ENCODE data around the gene EEA1. TPM values are rescaled to one million over a fixed set of nuclear protein-coding genes. Genes with fewer than 3 reads are reported as not detected.

EEA1 gene
- total and polyA plus RNA-seq, 2 donors (not counting 1 experiment from before 2014, with no cell fraction given) = 25.6 to 46.4 TPM

DNA sequence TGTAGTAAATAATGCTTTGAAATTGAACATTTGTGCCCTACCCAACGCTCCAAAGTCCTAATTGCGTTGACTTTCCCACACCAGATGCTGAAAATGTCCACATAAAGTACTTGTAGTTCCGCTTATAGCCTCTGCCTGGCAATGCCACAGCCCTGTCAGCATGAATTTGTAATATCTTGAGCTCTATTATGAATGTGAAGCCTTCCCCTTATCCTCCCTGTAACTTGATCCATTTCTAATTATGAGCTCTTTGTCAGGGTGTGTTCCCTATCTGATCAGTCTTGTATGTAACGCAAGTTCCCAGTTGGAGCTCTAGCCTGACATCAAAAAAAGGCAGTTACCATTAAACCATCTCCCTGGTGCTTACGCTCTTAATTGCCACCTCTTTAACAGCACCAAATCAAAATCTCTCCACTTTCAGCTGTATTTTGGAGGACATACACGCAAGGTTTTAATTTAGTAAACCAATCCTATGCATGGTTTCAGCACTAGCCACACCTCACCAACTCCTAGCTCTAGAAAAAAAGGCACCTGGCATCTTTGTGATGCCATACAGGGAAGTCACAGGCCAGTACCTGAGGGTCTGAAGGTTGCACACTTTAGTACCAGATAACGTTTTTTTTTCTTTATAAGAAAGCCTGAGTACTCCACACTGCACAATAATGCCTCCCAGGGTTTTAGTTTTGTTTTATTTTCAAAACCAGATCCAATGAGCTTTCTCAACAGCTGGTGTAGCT is 69.3 kb downstream of the EEA1 start:
- no peaks in the 10 kb centered on the region for H3K9me3 ChIP-seq (ENCODE audit: control insufficient read depth, insufficient read depth, low read depth, low read length)
- H2AFZ ChIP-seq (ENCODE audit: low read length) = no peak overlapping the region
- no peaks in the 10 kb centered on the region for H3K36me3 ChIP-seq (ENCODE audit: control insufficient read depth, insufficient read depth, low read length)
- H3K4me3 ChIP-seq (replicated peaks in 1 of 4; ENCODE audit: control extremely low read depth in 1 of 4, insufficient read depth in 1 of 4, low read depth in 3 of 4, low read length in 4 of 4) = no peak overlapping the region
- H3K27ac ChIP-seq (ENCODE audit: insufficient read depth, low read length) = no peak overlapping the region
- no peak for TF ChIP-seq EZH2 (IDR thresholded peaks at IDR 0.05; ENCODE audit: low read length, missing control alignments)
- TF ChIP-seq, protein P1, sequence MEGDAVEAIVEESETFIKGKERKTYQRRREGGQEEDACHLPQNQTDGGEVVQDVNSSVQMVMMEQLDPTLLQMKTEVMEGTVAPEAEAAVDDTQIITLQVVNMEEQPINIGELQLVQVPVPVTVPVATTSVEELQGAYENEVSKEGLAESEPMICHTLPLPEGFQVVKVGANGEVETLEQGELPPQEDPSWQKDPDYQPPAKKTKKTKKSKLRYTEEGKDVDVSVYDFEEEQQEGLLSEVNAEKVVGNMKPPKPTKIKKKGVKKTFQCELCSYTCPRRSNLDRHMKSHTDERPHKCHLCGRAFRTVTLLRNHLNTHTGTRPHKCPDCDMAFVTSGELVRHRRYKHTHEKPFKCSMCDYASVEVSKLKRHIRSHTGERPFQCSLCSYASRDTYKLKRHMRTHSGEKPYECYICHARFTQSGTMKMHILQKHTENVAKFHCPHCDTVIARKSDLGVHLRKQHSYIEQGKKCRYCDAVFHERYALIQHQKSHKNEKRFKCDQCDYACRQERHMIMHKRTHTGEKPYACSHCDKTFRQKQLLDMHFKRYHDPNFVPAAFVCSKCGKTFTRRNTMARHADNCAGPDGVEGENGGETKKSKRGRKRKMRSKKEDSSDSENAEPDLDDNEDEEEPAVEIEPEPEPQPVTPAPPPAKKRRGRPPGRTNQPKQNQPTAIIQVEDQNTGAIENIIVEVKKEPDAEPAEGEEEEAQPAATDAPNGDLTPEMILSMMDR (conservative IDR thresholded peaks at IDR 0.05 in 1 of 2, IDR thresholded peaks at IDR 0.05 in 1 of 2; ENCODE audit: low read depth in 1 of 2, low read length in 2 of 2) = no peak
- no peaks in the 10 kb centered on the region for H3K27me3 ChIP-seq (ENCODE audit: control insufficient read depth, insufficient read depth, low read length)
- no peaks in the 10 kb centered on the region for H3K79me2 ChIP-seq (ENCODE audit: control insufficient read depth, insufficient read depth, low read length)
- no peak for DNase-seq (ENCODE audit: low read depth in 2 of 2)
- H3K4me1 ChIP-seq (ENCODE audit: control insufficient read depth, extremely low read depth, insufficient read depth, low read length) = no peaks in the 10 kb centered on the region
- H3K9ac ChIP-seq (ENCODE audit: insufficient read depth, low read length) = no peak overlapping the region
- H4K20me1 ChIP-seq (ENCODE audit: control insufficient read depth, extremely low read depth, insufficient read depth, low read length) = no peaks in the 10 kb centered on the region
- H3K4me2 ChIP-seq (ENCODE audit: extremely low read depth, insufficient read depth, low read length) = no peak overlapping the region

DNA sequence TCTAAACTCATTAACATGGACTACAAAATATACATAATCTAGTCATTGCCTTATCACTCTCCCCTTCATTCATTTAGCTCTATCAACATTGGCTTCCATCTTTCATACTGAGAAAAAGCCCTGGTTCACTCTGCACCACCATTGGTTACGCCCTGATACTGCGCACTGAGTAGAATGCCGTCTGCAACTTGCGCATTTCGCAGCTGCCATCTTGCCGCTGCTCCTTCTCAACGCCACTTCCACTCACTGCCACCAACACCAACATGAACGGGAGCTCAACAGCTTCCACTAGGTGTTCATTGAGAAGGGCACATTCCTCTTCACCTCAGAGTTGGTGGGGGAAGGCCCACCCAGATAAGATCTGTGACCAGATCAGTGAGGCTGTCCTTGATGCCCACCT is 71.3 kb downstream of the EEA1 start:
- TF ChIP-seq, protein P1 (conservative IDR thresholded peaks at IDR 0.05 in 1 of 2, IDR thresholded peaks at IDR 0.05 in 1 of 2; ENCODE audit: low read depth in 1 of 2, low read length in 2 of 2) = no peak
- TF ChIP-seq EZH2 (IDR thresholded peaks at IDR 0.05; ENCODE audit: low read length, missing control alignments) = no peak
- DNase-seq (ENCODE audit: low read depth in 2 of 2) = no peak
- no peak overlapping the region for H3K9ac ChIP-seq (ENCODE audit: insufficient read depth, low read length)
- no peaks in the 10 kb centered on the region for H3K9me3 ChIP-seq (ENCODE audit: control insufficient read depth, insufficient read depth, low read depth, low read length)
- no peak overlapping the region for H3K4me3 ChIP-seq (replicated peaks in 1 of 4; ENCODE audit: control extremely low read depth in 1 of 4, insufficient read depth in 1 of 4, low read depth in 3 of 4, low read length in 4 of 4)
- H3K36me3 ChIP-seq (ENCODE audit: control insufficient read depth, insufficient read depth, low read length) = no peaks in the 10 kb centered on the region
- no peaks in the 10 kb centered on the region for H3K27me3 ChIP-seq (ENCODE audit: control insufficient read depth, insufficient read depth, low read length)
- H3K4me2 ChIP-seq (ENCODE audit: extremely low read depth, insufficient read depth, low read length) = no peak overlapping the region
- H2AFZ ChIP-seq (ENCODE audit: low read length) = no peak overlapping the region
- no peaks in the 10 kb centered on the region for H3K79me2 ChIP-seq (ENCODE audit: control insufficient read depth, insufficient read depth, low read length)
- no peaks in the 10 kb centered on the region for H3K4me1 ChIP-seq (ENCODE audit: control insufficient read depth, extremely low read depth, insufficient read depth, low read length)
- no peak overlapping the region for H3K27ac ChIP-seq (ENCODE audit: insufficient read depth, low read length)
- H4K20me1 ChIP-seq (ENCODE audit: control insufficient read depth, extremely low read depth, insufficient read depth, low read length) = no peaks in the 10 kb centered on the region

DNA sequence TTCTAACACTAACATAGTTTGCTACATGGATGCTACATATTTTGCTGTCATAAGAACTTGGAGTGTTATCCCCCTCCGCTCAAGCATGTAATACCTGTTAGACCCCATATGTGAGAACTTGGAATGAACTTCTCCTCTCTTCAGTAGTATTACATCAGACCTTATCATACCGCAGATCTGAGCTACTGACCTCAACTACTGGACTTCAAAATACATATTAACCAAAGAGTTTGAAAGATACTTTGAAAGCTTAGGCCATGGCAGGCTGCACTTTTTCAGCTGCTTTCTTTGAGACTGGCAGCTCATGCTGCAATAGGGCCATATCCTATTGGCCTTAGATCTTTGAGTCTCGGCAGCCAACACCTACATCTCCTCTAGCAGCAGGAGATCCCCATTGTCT is 74.8 kb downstream of the EEA1 start:
- H3K27ac ChIP-seq (ENCODE audit: insufficient read depth, low read length) = no peak overlapping the region
- H3K4me2 ChIP-seq (ENCODE audit: extremely low read depth, insufficient read depth, low read length) = no peak overlapping the region
- no peak overlapping the region for H2AFZ ChIP-seq (ENCODE audit: low read length)
- H3K9me3 ChIP-seq (ENCODE audit: control insufficient read depth, insufficient read depth, low read depth, low read length) = no peaks in the 10 kb centered on the region
- DNase-seq (ENCODE audit: low read depth in 2 of 2) = no peak
- H3K9ac ChIP-seq (ENCODE audit: insufficient read depth, low read length) = no peak overlapping the region
- H3K36me3 ChIP-seq (ENCODE audit: control insufficient read depth, insufficient read depth, low read length) = no peaks in the 10 kb centered on the region
- H4K20me1 ChIP-seq (ENCODE audit: control insufficient read depth, extremely low read depth, insufficient read depth, low read length) = no peaks in the 10 kb centered on the region
- TF ChIP-seq, protein P1 (conservative IDR thresholded peaks at IDR 0.05 in 1 of 2, IDR thresholded peaks at IDR 0.05 in 1 of 2; ENCODE audit: low read depth in 1 of 2, low read length in 2 of 2) = no peak
- no peak for TF ChIP-seq EZH2 (IDR thresholded peaks at IDR 0.05; ENCODE audit: low read length, missing control alignments)
- H3K4me3 ChIP-seq (replicated peaks in 1 of 4; ENCODE audit: control extremely low read depth in 1 of 4, insufficient read depth in 1 of 4, low read depth in 3 of 4, low read length in 4 of 4) = no peak overlapping the region
- no peaks in the 10 kb centered on the region for H3K4me1 ChIP-seq (ENCODE audit: control insufficient read depth, extremely low read depth, insufficient read depth, low read length)
- H3K27me3 ChIP-seq (ENCODE audit: control insufficient read depth, insufficient read depth, low read length) = no peaks in the 10 kb centered on the region
- H3K79me2 ChIP-seq (ENCODE audit: control insufficient read depth, insufficient read depth, low read length) = no peaks in the 10 kb centered on the region
